ENCODE results near the gene NFYA. TPM values are rescaled to one million over a fixed set of nuclear protein-coding genes. Genes with fewer than 3 reads are reported as not detected.
A peak's percentile ranks its signal among the peaks of the same experiment; 100 is the strongest.

The NFYA gene
- total RNA-seq, 4 donors from 2014 or later = 10.9 to 43.6 (median 18.4) TPM

GRCh38 chr6:41028561-41029412 is 44.0 kb upstream of the NFYA start:
- no peaks in the 10 kb centered on the region for H3K36me3 ChIP-seq
- H3K9me3 ChIP-seq = no peaks in the 10 kb centered on the region
- H3K4me3 ChIP-seq = peak overlapping the region; percentile 33 to 42
- H3K27me3 ChIP-seq = no peaks in the 10 kb centered on the region
- DNase-seq = no peak
- no peak for TF ChIP-seq POLR2A (IDR thresholded peaks at IDR 0.05)
- TF ChIP-seq CTCF (IDR thresholded peaks at IDR 0.05) = no peak
- H3K27ac ChIP-seq = peak overlapping the region; percentile 41 to 81
- intact Hi-C loops (cut with DNase I; ENCODE audit: low total_unique reads) = no loop called here
- H3K4me1 ChIP-seq = no peaks in the 10 kb centered on the region

GRCh38 chr6:41032830-41033229 is 39.9 kb upstream of the NFYA start:
- Histone ChIP-seq H3K9me3 (no peaks in the 10 kb centered on the region), H3K4me3 (no peak overlapping the region), H3K36me3 (no peaks in the 10 kb centered on the region), H3K27ac (no peak overlapping the region), H3K27me3 (no peaks in the 10 kb centered on the region), H3K4me1 (no peaks in the 10 kb centered on the region)
- TF ChIP-seq CTCF (IDR thresholded peaks at IDR 0.05) (no peak), POLR2A (IDR thresholded peaks at IDR 0.05) (no peak)
- intact Hi-C loops (cut with DNase I; ENCODE audit: low total_unique reads) = loop anchor here (10.0 kb wide), 1 partner anchor 138 kb away; no protein-coding TSS in a partner anchor
- no peak for DNase-seq

- intact Hi-C loops (cut with DNase I; ENCODE audit: low total_unique reads) = loop anchor here (10.0 kb wide), 1 partner anchor 139 kb away; no protein-coding TSS in a partner anchor
- H3K36me3 ChIP-seq = no peaks in the 10 kb centered on the region
- no peak for DNase-seq
- TF ChIP-seq CTCF (IDR thresholded peaks at IDR 0.05) (no peak), POLR2A (IDR thresholded peaks at IDR 0.05) (no peak)
- H3K27me3 ChIP-seq = no peaks in the 10 kb centered on the region
- H3K27ac ChIP-seq = no peak overlapping the region
- no peaks in the 10 kb centered on the region for H3K4me1 ChIP-seq
- no peaks in the 10 kb centered on the region for H3K9me3 ChIP-seq
- no peak overlapping the region for H3K4me3 ChIP-seq
These were observed 39.0 kb upstream of the NFYA start for GRCh38 chr6:41033776-41034175.

GRCh38 chr6:41036186-41036585 is 36.6 kb upstream of the NFYA start:
- Histone ChIP-seq H3K36me3 (no peaks in the 10 kb centered on the region), H3K4me3 (no peak overlapping the region), H3K4me1 (no peaks in the 10 kb centered on the region), H3K27me3 (no peaks in the 10 kb centered on the region), H3K9me3 (no peaks in the 10 kb centered on the region), H3K27ac (no peak overlapping the region)
- intact Hi-C loops (cut with DNase I; ENCODE audit: low total_unique reads) = loop anchor here (10.0 kb wide), 1 partner anchor 141 kb away; no protein-coding TSS in a partner anchor
- no peak for DNase-seq
- no peak for TF ChIP-seq CTCF (IDR thresholded peaks at IDR 0.05)
- TF ChIP-seq POLR2A (IDR thresholded peaks at IDR 0.05) = no peak

- Histone ChIP-seq H3K9me3 (no peaks in the 10 kb centered on the region), H3K4me1 (no peaks in the 10 kb centered on the region), H3K27me3 (no peaks in the 10 kb centered on the region), H3K36me3 (no peaks in the 10 kb centered on the region), H3K4me3 (no peak overlapping the region), H3K27ac (no peak overlapping the region)
- no peak for TF ChIP-seq CTCF (IDR thresholded peaks at IDR 0.05)
- no peak for TF ChIP-seq POLR2A (IDR thresholded peaks at IDR 0.05)
- DNase-seq = no peak
- intact Hi-C loops (cut with DNase I; ENCODE audit: low total_unique reads) = loop anchor here (10.0 kb wide), 1 partner anchor 142 kb away; no protein-coding TSS in a partner anchor
These were observed 36.2 kb upstream of the NFYA start for GRCh38 chr6:41036601-41037000.

All from uterus (tissue), 4 donors.